ENCODE data around the gene SMNDC1. TPM values are rescaled to one million over a fixed set of nuclear protein-coding genes. Genes with fewer than 3 reads are reported as not detected.

SMNDC1 gene
- total and polyA plus RNA-seq, 7 donors: 10.2 to 19.7 (median 13.3) TPM

GRCh38 chr10:110241841-110242240 is 62.9 kb downstream of the SMNDC1 start:
- no peak for TF ChIP-seq POLR2AphosphoS5 (IDR thresholded peaks at IDR 0.05)
- no peak for TF ChIP-seq EP300 (IDR thresholded peaks at IDR 0.05)
- no peak for TF ChIP-seq POLR2A (IDR thresholded peaks at IDR 0.05)
- no peak for TF ChIP-seq CTCF (IDR thresholded peaks at IDR 0.05)
- intact Hi-C loops (cut with DNase I): no loop called here
- H3K27ac ChIP-seq: no peak overlapping the region
- no peaks in the 10 kb centered on the region for H3K27me3 ChIP-seq
- WGBS, 2 donors: 38 to 68% methylated on average over 2 of the region's 2 CpGs
- peaks cover 0 to 43% (median 10%) of the 10 kb centered on the region in 4 donors for H3K4me1 ChIP-seq
- peaks cover 0 to 23% (median 5%) of the 10 kb centered on the region in 4 donors for H3K36me3 ChIP-seq
- H3K9me3 ChIP-seq: no peaks in the 10 kb centered on the region
- no peak for DNase-seq
- no peak overlapping the region for H3K4me3 ChIP-seq

- Histone ChIP-seq H3K36me3 (peaks cover 0 to 21% (median 5%) of the 10 kb centered on the region in 4 donors), H3K27ac (no peak overlapping the region), H3K4me3 (no peak overlapping the region), H3K4me1 (peaks cover 0 to 43% (median 10%) of the 10 kb centered on the region in 4 donors), H3K9me3 (no peaks in the 10 kb centered on the region), H3K27me3 (no peaks in the 10 kb centered on the region)
- TF ChIP-seq CTCF (IDR thresholded peaks at IDR 0.05) (no peak), EP300 (IDR thresholded peaks at IDR 0.05) (no peak), POLR2AphosphoS5 (IDR thresholded peaks at IDR 0.05) (no peak), POLR2A (IDR thresholded peaks at IDR 0.05) (no peak)
- DNase-seq: no peak
- intact Hi-C loops (cut with DNase I): no loop called here
- 41 to 54% methylated on average over 3 of the region's 3 CpGs for WGBS, 2 donors
Observed at GRCh38 chr10:110241407-110241806, 63.3 kb downstream of the SMNDC1 start.

Other genes with a start within 250 kb of the SMNDC1 start
- 100 to 1,000 TPM in 3 of 4 donors, 10 to 100 TPM in 1; 92.0 to 148 (median 107) TPM for gene MXI1, start 97.3 kb downstream of the SMNDC1 start, total RNA-seq
- 10 to 100 TPM; 52.2 to 84.7 (median 84.2) TPM for gene MXI1, start 97.3 kb downstream of the SMNDC1 start, polyA plus RNA-seq
- 10 to 100 TPM in 2 of 4 donors, 1 to 10 TPM in 2; 3.6 to 42.1 (median 7.6) TPM for gene DUSP5, start 193.0 kb upstream of the SMNDC1 start, total RNA-seq
- 10 to 100 TPM; 12.0 to 35.8 (median 20.9) TPM for gene DUSP5, start 193.0 kb upstream of the SMNDC1 start, polyA plus RNA-seq